Lower leg skin (tissue), 4 donors: Measurements from ENCODE around the gene SLC66A3. TPM values are rescaled to one million over a fixed set of nuclear protein-coding genes. Genes with fewer than 3 reads are reported as not detected.
A peak's percentile ranks its signal among the peaks of the same experiment; 100 is the strongest.

Source experiments
- DNase-seq, 2 donors: peaks; one replicate each; pipeline ENCODE4 v3.0.0-alpha.2; 2019; ENCODE audit warnings: low spot score in 2 of 2
- H3K4me3 ChIP-seq: fragments of 200-600 bp; sonication (generic); 2 replicates; pipeline ENCODE4 v1.5.1; 2017; ENCODE audit warnings: mild to moderate bottlenecking, low read depth; ENCODE audit not compliant: poor library complexity, severe bottlenecking
- CTCF ChIP-seq, 3 donors: fragments of 450-650 bp; IDR thresholded peaks; one replicate each; pipeline ENCODE4 v1.5.1; 2016; ENCODE audit warnings: antibody characterized with exemption in 3 of 3, mild to moderate bottlenecking in 3 of 3, moderate library complexity in 2 of 3
- POLR2A ChIP-seq, 2 donors: fragments of 450-650 bp; IDR thresholded peaks; one replicate each; pipeline ENCODE4 v1.6.1; 2016 to 2017; ENCODE audit warnings: antibody characterized with exemption in 2 of 2, mild to moderate bottlenecking in 1 of 2, moderate library complexity in 1 of 2
- WGBS, 2 donors: methylation state at CpG; one replicate each; pipeline ENCODE4 v1.1.5; 2018; 5-methylcytosine and 5-hydroxymethylcytosine counted together
- intact Hi-C: fragments of 100-400 bp; cut with DNase I; formaldehyde crosslinking; loops from one replicate; pipeline ENCODE4 v1.15.0; 2023; ENCODE audit warnings: low total_unique reads
- total RNA-seq, 4 donors: library from RNA; depleted of rRNA; stranded (reverse); fragments of >200 nt; gene quantifications; one replicate each; pipeline ENCODE4 v1.1.0, GENCODE V29; 2016

The SLC66A3 gene
- total RNA-seq, 4 donors from 2014 or later: 12.7 to 37.4 (median 22.0) TPM

GRCh38 chr2:11132036-11132671 is 23.1 kb upstream of the SLC66A3 start:
- H3K4me3 ChIP-seq: no peak overlapping the region
- intact Hi-C loops: loop anchor here (5.0 kb wide), 1 partner anchor 320 kb away; no protein-coding TSS in a partner anchor
- WGBS, 2 donors: 75% methylated on average over 19 of the region's 19 CpGs
- DNase-seq: no peak
- TF ChIP-seq POLR2A (IDR thresholded peaks at IDR 0.05) (no peak), CTCF (IDR thresholded peaks at IDR 0.05) (no peak)

GRCh38 chr2:11133238-11133935 is 21.9 kb upstream of the SLC66A3 start:
- WGBS, 2 donors: 31 to 32% methylated on average over 13 to 25 of the region's 25 CpGs
- intact Hi-C loops: loop anchor here (5.0 kb wide), 1 partner anchor 319 kb away; no protein-coding TSS in a partner anchor
- DNase-seq: no peak
- TF ChIP-seq CTCF (IDR thresholded peaks at IDR 0.05): no peak
- no peak for TF ChIP-seq POLR2A (IDR thresholded peaks at IDR 0.05)
- peak overlapping the region; percentile 21 for H3K4me3 ChIP-seq

GRCh38 chr2:11133936-11134320 is 21.3 kb upstream of the SLC66A3 start:
- WGBS, 2 donors: 73 to 81% methylated on average over 8 of the region's 8 CpGs
- no peak overlapping the region for H3K4me3 ChIP-seq
- DNase-seq: no peak
- intact Hi-C loops: loop anchor here (5.0 kb wide), 1 partner anchor 318 kb away; no protein-coding TSS in a partner anchor
- no peak for TF ChIP-seq POLR2A (IDR thresholded peaks at IDR 0.05)
- no peak for TF ChIP-seq CTCF (IDR thresholded peaks at IDR 0.05)

GRCh38 chr2:11134349-11134748 is 20.9 kb upstream of the SLC66A3 start:
- 86 to 87% methylated on average over 5 of the region's 5 CpGs for WGBS, 2 donors
- intact Hi-C loops: loop anchor here (5.0 kb wide), 1 partner anchor 318 kb away; no protein-coding TSS in a partner anchor
- TF ChIP-seq CTCF (IDR thresholded peaks at IDR 0.05): no peak
- no peak for TF ChIP-seq POLR2A (IDR thresholded peaks at IDR 0.05)
- DNase-seq: no peak
- H3K4me3 ChIP-seq: no peak overlapping the region

GRCh38 chr2:11140492-11140891 is 14.8 kb upstream of the SLC66A3 start:
- TF ChIP-seq POLR2A (IDR thresholded peaks at IDR 0.05) (no peak), CTCF (IDR thresholded peaks at IDR 0.05) (no peak)
- no peak overlapping the region for H3K4me3 ChIP-seq
- 66 to 74% methylated on average over 4 of the region's 4 CpGs for WGBS, 2 donors
- DNase-seq: no peak
- intact Hi-C loops: no loop called here
